Stimulated activated naive CD8-positive, alpha-beta T cell treated with anti-CD3 and anti-CD28 coated beads, Interleukin-15, Interleukin-2, amounts not matched to agents 100 U/mL and 50 U/mL, for 24 hours (primary cell): Measurements from ENCODE around the gene TAC4.
A peak's percentile ranks its signal among the peaks of the same experiment; 100 is the strongest.
"Not testable (repeated sequence)": the region's sequence is repeated elsewhere in the genome, so short reads cannot be mapped to it uniquely, and the experiment has no call there.

Experiments
- ATAC-seq: fragments of 150-1000 bp; cut with Tn5 transposase; one replicate; pipeline ENCODE4 v1.10.0; 2021
- DNase-seq: peaks from one replicate; pipeline ENCODE4 v3.0.0; 2021

TAC4 gene

DNA sequence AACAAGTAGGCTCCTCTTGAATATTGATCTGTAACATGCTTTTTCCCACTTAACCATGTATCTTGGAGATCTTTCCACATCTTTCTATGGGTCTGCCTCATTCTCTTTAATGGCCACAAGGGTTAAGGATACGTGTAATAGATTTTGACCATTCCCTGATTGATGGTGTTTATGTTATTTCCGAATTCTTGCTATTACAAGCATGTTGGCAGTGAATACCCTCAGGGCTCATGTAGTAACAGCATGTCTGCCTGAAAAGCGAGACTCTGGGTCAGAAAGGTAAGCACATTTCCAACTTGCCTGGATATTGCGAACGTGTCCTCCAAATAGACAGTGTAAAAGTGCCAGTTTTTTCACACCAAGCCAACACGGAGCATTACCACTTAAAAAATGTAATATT lies 5.0 kb downstream of the TAC4 start:
- ATAC-seq (no peak), DNase-seq (no peak)

DNA sequence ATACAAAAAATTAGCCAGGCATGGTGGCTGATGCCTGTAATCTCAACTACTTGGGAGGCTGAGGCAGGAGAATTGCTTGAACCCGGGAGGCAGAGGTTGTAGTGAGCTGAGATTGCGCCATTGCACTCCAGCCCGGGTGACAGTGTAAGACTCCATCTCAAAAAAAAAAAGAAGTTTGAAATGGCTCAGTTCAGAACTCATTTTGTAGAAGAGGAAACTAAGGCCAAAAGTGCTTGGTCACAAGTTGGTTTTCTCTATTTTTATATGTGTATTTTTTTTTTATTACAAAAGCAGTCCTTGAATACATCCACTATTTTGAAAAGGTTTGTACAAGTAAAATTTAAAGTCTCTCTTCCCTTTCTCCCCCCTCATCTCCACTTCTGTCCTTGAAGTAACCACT lies 5.5 kb downstream of the TAC4 start:
- ATAC-seq, result no peak
- no peak for DNase-seq

DNA sequence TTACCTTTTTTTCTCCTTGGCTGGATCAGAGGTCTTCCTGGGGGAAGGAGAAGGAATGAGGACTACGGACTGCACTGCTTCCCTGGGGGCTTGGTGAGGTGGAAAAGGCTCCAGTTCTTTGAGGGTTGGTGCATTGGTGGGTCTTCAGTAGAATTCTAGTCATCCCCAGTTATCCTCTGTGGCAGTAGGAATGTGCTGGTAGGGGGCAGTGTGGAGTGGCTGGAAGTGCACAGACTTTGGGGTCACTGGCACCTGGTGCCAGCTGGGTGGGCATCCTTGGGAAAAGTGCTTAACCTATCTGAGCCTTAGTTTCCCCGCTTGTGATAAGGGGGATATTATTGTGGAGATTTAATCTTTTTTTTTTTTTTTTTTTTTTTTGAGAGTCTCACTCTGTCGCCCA lies 6.3 kb downstream of the TAC4 start:
- ATAC-seq, result no peak
- no peak for DNase-seq

DNA sequence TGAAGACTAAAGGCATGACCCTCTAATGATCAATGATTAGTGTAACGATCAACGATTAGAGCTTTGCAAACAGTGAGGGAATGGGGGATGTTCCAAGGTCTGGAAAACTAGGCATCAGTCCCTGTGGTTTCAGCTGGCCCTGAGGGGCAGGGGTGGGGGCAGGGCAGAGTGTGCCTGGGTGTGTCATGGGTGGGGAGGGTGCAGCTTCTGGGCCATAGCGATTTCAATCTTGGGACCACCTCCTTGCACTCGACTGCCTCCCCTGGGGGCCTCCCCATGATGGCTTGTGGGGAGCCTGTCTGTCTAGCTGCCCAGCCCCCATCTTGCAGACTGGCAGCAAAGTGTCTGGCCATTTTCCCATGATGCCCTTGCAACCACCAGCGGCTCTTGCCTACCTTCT lies 8.4 kb downstream of the TAC4 start:
- DNase-seq (no peak), ATAC-seq (peak; percentile 9)

DNA sequence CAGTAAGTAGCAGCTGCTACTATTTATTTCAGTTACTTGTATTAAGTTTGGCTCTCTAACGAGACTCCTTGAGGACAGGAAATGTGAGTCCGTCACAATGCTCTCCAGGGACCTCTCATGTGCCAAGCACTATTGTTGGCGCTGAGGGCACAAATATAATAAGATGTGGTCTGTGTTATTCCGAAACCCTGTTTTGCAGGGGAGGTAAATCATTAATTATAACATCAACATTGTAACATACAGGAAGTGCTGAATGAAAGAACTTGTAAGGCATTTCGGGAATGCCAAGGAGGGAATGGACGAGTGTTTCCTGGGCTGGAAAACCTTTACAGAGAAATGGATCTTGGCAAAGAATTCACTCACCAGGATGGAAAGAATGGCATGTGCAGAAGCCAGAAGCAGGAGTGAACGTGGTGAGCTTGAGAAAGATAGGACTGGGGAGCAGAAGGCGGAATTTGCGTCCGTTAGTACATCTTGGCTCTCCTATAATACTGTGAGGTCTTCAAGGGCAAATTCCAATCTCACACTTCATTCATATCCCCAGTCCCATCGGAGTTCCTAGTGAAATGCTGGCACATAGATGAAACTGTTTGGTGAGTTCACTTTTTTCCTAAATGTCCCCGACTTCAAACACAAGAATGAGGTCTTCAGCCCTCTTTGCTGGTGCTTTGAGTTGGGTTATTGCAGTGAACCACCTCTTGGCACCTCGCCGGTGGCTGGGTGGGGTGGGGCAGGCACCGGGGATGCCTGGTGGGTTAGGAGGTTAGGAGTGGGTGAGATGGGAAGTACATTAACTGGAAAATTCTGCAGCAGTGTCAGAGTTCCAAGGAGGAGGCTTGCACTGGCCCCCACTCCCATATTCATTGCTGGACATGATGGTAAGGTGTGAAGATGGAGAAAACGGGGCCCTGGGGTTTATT lies 11.5 kb downstream of the TAC4 start:
- ATAC-seq (no peak), DNase-seq (no peak)

DNA sequence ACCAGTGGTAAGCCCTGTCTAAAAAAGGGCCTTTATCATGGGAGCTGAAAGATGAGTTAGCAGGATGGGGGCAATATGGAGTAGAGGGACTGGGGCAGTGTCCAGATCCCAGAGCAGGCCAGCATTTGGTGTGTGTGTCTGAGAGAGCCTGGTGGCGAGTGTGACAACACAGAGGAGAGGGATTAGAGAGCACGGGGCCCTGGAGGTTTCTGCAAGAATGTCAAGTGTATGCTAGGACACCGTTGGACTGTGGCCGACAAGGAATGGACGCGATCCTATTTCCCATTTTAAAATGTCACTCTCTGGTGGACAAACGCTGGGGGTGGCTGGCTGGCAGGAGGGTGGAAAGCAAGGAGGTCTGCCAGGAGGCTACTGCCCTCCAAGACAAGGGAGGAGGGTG lies 12.4 kb downstream of the TAC4 start:
- ATAC-seq (no peak), DNase-seq (no peak)

DNA sequence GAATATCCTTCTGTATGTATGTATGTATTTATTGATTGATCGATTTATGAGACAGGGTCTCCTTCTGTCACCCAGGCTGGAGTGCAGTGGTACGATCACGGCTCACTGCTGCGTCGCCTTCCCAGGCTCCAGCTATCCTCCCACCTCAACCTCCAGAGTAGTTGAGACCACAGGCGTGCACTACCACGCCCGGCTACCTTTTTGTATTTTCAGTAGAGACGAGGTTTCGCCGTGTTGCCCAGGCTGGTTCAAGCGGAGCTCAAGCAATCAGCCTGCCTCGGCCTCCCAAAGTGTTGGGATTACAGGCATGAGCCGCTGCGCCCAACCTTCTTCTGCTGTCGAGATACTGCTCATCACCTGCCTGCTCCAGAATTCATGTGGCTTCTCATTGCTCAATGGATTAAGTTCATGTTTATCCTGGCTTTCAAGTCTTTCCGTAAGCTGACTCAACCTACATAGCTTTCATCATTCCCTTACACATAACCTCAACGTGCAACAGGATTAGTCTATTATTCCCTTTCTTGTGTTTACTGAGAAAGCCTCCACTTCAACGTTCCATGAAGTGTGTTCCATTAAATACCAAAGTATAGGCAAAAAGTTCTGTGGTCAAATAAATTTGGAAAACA lies 13.6 kb downstream of the TAC4 start:
- ATAC-seq (no peak), DNase-seq (no peak)

DNA sequence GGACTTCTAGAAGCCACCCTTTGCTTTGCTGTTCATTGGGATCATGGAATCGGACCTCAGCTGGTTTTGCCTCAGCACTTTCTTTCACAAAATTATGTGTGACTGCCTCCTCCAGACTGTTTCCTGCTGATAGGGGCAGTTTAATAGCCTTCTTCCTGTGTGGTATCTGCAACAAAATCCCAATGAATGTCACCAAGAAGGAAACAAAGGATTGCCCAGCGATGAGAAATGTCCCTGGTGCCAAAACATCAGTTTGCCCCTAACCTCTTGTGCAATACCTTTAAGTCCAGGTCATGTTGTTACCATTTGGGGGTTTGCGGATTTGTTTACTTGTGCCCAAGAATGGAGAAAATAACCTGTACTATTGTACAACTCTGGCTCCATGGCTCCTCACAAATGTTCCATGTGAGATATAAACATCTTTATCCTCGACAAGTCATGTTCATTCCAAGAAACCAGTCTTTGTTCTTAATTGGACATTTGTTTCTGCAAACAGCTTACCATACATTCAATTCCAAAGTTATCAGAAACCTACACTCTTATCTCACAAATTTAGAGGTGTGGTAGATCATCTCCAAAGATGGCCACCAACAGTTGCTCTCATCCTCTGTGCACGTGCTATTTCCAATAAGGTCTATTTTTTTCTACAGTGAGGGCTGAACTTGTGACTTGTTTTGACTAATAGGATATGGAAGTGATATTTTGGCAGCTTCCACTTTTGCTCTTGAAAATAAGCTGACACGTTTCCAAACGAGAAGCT lies 14.8 kb downstream of the TAC4 start:
- DNase-seq (no peak), ATAC-seq (no peak)

DNA sequence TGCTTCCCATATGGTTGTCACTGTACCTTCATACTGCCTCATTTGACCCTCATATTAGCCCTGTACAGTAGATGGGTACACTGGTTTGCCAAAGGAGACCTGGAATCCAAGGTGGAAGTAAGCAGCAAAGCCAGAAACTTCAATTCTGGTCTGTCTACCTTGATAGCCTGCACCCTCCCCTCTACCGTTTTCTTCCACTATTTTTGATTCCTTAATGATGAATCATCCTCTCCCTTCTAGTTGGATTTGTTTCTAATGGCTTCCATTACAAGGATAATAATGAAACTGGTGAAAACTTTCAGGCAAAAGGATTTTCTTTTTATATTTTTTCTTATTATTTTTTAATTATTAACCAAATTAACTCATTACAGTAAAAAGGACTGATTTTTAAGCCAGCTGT lies 17.3 kb downstream of the TAC4 start:
- DNase-seq, result no peak
- no peak for ATAC-seq

DNA sequence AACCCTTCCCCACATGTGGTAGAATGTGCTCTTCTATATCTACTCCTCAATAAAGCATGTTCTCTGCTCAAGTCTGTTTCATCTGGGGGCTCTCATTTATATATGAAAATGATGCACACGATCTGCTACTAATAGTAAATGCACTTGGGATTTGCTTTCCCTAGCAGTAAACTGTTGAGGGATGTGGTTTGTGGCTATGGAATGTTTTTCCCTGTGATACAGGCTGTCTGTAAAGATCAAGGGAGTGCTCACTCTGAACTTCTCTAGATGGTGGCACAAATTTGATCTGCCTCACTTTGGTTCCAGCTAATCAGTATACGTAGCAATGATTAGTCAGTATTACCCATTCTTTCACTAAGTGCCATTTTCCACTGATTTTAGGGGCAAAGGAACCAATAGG lies 18.8 kb downstream of the TAC4 start:
- no peak for ATAC-seq

DNA sequence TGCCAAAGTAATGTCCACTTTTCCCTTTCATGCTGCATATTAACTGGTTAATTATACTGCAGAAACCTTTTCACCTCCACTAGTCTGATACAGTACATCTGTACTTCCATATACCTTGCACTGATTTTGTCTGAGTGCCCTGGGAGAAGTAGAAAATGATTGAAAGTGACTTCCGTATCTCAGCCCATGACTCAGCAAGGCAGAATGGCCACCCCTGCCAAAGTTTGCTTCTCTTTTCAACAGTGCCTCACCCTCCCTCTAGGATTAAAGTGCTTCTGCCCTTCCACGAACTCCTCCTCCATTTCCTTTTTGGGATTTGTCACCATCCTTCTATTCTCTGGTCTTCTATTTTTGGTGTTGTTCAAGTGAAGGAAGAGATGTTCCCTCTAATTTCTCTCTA lies 19.5 kb downstream of the TAC4 start:
- not testable (repeated sequence) for ATAC-seq, DNase-seq

More for the DNA sequence above, 18.8 kb downstream of the TAC4 start:
- no peak for DNase-seq

DNA sequence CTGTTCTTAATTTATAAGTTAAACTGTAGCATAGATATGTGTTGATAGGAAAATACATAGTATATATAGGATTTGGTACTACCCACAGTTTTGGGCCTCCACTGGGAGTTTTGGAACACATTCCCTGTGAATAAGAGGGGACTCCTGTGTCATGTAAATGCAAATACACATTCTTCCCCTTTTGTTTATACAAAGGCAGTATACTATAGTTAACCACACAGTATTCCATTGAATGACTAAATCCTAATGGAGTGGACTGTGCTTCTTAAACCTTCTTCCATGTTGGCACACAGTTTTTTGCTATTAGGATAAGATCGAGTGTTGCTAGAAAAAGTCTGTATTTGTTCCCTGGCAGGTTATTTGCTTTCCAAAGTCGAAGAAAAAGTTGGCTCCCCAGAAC lies 22.2 kb downstream of the TAC4 start:
- no peak for DNase-seq
- no peak for ATAC-seq

DNA sequence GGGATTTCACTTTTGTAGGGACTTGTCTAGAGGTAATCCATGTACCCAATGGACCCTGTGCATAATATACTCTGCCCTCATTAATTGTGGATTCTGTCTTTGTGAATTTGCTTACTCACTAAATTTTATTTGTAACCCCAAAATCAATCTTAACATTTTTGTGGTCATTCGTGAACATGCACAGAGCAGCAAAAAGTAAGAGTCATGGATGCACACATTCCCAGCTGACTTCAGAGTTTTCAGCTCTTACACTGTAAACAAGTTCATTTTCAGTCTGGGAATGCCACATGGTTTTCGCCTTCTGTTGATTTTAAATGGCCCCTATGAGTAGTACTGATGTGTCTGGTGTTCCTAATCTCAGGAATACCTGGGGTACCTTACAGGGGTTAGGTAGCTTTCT lies 24.3 kb downstream of the TAC4 start:
- no peak for DNase-seq
- ATAC-seq, result no peak

DNA sequence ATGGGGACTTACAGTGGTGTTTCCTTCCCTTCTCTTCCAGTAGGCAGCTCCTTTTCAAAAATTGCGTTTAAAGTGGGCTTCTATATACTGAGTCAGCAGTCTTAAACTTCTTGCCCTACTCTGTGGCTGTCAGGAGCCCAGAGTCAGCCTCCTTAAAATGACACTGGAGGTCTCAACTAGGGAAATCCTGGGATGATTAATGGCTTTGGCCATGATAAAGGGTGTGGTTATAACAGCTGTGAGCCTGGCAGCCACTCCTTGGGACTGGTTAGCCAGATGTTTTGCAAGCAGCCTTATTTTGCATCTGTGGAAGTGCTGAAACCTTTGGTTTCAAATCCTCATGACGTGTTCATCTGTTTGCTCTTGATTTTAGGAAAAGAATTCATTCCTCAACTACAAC lies 25.0 kb downstream of the TAC4 start:
- no peak for ATAC-seq
- no peak for DNase-seq

DNA sequence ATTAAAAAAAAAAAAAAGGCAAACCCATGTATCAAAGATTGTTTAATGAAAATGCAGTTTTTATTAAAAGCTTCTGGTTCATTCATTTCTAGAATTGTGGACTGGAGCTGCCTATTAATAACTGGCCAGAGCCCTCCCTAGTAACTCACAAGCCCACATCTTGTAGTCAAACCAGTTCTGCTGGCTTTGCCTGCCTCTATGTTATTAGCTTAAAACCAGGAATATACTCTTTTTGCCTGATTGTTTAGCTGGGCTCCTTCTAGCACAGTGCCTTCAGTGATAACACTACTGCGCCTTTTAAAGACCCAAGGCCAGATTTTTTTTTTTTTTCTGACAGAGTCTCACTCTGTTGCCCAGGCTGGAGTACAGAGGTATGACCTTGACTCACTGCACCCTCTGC lies 26.0 kb downstream of the TAC4 start:
- DNase-seq, result no peak
- ATAC-seq, result no peak

DNA sequence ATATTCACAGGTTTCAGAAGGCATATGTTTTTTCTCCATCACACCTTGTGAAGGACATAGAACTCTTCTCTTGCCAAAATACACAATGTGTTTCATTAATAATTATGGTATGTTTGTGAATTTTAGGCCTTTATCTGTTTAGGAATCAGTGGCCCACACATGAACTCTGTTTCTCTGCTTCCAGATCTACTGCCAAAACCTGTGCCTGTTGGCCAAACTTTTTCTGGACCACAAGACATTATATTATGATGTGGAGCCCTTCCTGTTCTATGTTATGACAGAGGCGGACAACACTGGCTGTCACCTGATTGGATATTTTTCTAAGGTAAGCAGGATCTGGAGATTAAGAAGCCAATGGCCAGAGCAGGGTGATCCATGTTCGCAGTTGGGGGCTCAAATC lies 26.4 kb downstream of the TAC4 start:
- DNase-seq, result no peak
- ATAC-seq, result no peak

DNA sequence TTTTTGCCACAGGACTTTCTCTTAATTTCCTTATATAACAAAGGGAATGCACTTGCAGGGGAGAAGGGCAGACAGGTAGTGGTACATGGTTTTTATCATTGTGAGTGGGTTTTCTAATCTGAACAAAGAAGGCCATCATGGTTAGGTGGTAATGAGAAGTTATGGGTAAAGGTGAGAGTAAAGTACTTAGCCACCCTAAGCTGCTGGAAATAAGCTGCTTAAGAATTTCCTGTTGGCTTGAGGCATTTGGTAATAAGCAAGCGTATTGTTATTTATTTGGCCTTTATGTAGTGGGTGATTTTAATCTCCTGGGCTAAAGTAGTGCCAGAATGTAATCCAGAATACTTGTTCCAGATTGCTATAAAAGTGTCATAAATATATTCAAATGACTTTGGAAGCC lies 27.1 kb downstream of the TAC4 start:
- ATAC-seq (no peak), DNase-seq (no peak)

DNA sequence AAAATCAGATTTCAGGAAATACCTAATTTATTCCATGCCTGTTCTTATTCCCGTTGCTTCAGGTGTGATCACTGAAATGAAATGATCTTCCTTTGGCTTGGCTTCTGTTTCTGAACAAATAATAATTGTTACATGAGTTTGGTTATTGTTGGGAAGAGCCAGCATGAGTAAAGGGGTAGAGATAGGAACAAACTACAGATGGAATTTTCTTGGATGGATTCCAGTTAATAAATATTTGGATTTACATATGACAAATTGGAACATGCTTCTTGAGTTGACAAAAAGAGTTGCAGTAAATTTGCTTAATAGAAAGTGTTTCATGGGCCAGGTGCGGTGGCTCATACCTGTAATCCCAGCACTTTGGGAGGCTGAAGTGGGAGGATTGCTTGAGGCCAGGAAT lies 28.2 kb downstream of the TAC4 start:
- ATAC-seq (no peak), DNase-seq (no peak)

DNA sequence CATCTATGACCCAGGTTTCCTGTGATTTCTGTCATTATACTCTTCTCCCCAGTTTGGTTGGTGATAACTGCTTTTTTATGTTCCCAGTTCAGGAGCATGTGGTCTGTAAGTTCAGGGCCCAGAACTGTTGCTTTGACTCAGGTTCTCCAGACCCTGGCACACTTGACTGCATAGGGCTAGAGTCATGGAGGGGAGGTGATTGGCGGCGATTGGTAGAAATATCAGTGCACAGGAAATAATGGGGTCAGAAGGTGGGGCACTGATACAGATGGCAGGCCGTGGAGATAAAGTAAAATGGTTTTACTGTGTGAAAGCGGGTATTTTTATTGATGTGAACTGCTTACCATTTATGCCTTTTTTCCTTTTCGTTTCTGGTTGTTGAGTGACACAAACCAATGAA lies 28.7 kb downstream of the TAC4 start:
- ATAC-seq, result no peak
- no peak for DNase-seq

DNA sequence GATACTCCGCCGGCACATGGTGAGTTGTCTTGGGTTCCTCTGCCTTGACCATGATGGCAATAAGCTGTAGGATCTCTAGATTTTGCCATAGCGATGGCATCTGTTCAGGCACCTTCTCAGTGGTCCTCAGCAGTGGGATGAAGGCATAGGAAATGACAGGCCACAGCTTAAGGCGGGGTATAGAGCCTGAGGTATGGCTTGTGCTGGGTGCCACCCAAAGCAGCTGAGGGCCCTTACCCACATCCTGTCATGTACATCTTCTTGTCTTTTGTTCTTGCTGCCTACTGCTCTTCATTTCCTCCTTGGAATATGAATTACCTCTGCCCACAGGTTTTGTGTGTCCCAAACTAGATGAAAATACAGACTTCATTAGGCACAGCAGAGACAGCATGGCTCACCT lies 29.9 kb downstream of the TAC4 start:
- ATAC-seq (peak; percentile 94), DNase-seq (peak; percentile 27)

DNA sequence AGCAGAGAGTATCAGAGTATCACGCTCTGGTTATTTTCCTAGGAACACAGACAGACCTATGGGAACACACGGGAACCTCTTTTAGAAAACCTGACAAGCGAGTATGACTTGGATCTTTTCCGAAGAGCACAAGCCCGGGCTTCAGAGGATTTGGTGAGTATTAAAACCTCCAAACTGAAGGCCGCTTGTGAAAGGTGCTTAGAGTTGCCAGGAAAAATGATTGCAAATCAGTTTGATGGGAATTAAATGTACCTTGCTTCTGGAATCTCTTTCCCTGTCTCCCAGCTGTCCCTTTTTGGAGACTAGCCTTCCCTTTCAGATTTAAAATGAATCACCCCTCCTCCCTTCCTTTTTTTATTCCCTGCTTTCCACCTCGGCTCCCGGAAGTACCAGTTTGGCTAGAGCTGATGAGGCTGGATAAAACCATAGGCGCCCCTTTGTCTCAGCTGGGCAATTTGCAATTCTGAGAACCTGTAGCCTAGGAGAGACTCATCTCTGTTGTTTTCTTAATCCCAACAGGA lies 32.0 kb downstream of the TAC4 start:
- ATAC-seq (no peak), DNase-seq (no peak)

DNA sequence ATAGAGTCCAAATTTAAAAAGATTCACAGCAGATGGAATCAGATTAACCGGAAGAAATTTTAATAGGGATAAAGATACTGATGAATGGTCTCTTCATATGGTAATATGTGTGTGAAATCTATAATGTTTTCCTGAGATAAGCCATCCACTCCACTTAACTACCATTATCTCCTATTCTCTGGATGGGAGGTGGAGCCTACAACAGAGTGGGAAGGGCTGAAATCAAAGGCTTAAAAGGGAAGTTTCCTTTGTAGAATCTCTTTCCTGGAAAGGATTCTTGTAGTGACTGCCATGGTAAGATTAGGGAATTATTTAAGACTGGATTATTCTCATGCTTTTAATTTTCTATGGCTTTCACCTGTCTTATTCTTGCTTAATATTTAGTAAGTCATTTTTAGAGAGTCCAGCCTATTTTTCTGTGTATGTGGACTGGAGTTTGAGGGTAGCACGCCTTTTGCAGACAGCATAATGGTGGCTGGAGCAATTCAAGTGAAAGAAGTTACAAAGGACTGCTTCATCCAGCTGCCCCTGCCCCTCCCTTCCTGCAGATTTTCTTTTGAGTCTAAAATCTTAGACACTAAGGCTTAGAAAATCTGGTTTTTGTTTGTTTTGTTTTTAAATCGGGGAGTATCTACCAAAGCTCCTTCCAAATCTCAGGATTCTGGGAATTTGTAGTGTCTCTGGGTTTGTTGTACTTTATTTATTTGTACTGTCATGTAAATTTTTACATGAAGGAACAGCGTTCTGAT lies 32.9 kb downstream of the TAC4 start:
- ATAC-seq, result no peak

More for the DNA sequence above, 32.9 kb downstream of the TAC4 start:
- DNase-seq, result no peak
